NCI-H2196 (cell line): ENCODE results near the gene ALLC.
"Not testable (repeated sequence)": the region's sequence is repeated elsewhere in the genome, so short reads cannot be mapped to it uniquely, and the experiment has no call there.

Experiments used
- DNase-seq: peaks from one replicate; lab custom pipeline; 2025; ENCODE audit not compliant: unreplicated experiment; lab: John Stamatoyannopoulos, UW

ALLC gene

DNA sequence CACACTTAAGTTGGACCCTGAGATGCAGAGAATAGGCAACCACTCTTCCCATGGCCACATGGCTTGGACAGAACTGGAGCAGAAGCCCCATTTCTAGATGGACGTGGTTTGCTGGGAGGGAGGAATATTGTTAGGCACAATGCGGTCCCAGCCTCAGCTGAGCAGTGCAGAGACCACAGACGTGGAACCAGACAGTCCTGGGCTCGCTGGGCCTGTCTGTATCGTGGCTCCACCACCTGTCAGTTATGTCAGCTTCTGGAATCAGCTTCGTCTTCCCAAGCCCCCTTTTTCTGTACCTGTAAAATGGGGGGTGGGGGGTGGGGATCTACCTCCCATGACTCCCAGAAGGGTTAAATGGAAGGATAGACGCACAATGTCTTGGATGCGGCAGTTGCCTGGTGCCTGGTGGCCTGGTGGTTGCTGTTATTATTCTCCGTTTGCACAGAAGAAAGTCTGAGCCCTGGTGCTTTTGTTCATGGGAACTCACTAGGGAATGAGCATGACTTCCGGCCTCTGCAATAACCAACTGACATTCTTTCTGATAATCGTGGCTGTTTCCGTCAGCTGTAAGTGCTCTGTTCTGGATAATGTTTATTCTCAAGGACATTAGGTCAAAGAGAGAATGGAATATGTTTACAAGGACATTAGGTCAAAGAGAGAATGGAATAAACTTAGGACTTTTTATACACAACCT, 31.7 kb upstream of the ALLC start:
- no peak for DNase-seq

GRCh38 chr2:3626812-3627499, 31.0 kb upstream of the ALLC start:
- no peak for DNase-seq

GRCh38 chr2:3627500-3628100, 30.4 kb upstream of the ALLC start:
- no peak for DNase-seq

DNA sequence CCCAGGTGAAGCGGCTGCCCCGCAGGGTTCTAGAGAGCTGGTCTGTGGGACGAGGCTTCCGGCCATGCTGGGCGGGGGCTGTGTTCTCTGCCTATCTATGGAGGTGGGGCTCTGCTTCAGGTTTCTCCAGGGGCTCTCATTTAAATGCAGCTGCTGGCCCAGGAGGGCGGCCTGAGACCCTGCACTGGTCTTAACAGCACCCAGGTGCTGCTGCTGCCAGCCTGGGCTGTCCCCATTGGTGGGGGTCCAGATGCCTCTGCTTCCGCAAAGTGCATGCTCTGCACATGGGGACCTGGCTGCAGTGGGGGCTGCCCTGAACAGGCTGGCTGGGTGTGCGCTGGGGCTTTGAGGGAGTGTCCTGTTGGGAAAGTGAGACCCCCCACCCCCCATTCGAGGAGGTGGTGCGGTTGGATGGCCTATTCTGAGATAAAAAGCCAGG, 29.7 kb upstream of the ALLC start:
- no peak for DNase-seq

DNA sequence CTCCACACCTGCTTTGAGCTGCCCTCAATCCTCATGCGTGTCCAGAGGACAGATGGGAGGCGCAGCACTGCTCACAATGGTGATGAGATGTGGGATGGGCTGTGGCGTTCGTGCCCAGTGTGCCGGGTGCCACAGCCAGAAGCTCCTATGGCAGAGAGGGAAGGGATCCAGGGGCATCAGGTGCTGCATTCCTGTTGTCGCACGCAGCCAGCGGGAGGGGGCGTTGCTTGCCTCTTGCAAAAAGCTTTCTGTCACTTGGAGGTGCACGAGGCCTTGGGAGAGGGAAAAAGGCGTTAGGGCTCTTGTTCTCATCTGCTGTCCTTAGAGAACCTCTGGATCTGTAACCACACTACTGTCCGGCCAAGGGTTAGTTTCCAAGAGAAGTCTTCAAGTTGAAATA, 29.2 kb upstream of the ALLC start:
- DNase-seq = no peak

- no peak for DNase-seq
Measured at GRCh38 chr2:3630631-3631030, 27.4 kb upstream of the ALLC start.

DNA sequence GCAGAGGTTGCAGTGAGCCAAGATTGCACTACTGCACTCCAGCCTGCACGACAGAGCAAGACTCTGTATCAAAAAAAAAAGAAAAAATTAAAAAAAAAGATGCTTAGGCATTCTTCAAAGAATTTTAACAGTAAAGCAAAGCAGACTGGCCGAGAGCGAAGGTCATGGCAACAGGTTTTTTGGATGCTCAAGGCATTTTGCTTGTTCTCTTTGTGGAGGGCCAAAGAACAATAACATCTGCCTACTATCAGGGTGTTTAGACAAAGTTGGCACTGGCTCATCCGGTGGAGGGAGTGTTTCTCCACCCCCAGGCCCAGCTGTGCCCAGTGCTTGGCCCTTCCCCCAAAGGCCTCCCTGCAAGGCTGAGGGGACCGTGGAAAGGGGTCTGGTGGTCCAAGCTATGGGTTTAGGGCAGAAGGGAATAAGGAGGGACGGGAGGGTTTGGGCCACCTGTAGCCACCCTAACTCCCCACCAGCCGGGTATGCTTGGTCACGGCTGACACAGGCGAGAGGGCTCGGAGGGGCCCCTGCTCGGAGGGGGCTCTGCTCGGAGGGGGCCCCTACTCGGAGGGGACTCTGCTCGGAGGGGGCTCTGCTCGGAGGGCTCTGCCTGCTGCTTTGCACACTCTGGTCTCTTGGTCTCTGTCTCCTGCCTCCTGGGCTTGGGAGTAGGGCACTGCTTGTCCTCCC, 26.7 kb upstream of the ALLC start:
- no peak for DNase-seq

DNA sequence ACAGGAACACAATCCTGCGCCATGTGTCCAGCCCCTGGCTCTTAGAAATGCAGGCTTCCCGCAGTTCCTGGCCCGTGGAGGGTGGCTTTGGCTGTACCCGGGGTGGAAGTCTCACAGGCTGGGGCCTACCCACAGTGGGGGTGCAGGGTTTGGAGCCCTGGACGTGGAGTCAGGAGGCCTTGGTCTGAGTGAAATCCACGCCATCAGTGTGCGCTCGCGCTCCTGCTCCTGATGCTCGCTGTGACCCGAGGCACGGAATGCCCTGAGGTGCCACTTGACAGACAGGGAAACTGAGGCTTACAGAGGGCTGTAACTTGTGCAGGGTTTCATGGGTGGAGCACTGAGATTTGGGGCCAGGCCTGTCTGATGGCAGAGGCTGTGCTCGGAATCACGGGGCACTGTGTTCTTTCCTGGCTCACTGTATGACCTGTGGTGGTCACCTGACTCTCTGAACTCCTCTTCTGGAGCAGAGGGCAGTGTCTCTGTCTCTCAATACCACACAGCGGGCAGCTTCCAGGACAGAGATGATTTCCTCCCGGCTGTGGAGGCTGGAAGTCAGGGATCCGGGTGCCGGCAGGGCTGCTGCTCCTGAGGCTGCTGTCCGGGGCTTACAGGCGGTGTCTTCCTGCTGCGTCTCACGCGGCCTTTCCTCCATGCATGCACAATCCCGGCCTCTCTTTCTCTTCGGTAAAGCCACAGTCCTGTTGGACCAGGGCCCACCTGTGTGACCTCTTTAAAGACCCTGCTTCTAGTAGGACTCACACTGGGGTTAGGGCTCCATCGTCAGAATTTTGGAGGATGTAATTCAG, 25.9 kb upstream of the ALLC start:
- DNase-seq = no peak

GRCh38 chr2:3633089-3633981, 24.7 kb upstream of the ALLC start:
- peak; percentile 62 for DNase-seq

- DNase-seq = no peak
Measured at GRCh38 chr2:3633982-3634595, 23.9 kb upstream of the ALLC start.

DNA sequence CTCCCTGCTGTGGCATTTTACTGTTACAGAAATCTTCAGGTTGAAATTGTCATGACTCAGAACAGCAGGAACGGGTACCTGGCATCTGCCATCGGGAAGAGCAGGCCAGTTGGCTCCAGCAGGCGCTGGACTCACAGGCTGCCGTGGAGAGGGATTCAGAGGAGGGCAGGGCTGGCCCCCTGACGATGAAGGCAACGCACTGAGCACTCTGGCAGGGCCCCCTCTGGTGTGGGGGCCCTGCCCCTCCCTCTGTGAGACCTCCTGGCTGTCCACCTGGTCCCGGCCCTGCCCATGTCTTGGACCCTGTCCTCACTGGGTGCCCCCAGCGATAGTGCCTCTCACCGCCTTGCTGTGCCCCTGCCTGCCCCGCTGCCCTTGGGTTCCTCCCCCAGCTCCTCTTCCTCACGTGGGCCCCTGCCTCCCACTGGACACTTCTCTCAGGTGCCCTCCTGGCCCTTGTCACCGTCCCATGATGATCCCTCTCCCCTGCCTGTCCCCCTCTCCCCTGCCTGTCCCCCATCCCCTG, 23.3 kb upstream of the ALLC start:
- DNase-seq = no peak

- no peak for DNase-seq
Measured at GRCh38 chr2:3635171-3635974, 22.6 kb upstream of the ALLC start.

GRCh38 chr2:3635975-3636327, 22.0 kb upstream of the ALLC start:
- not testable (repeated sequence) for DNase-seq

GRCh38 chr2:3636586-3637310, 21.3 kb upstream of the ALLC start:
- DNase-seq = no peak

DNA sequence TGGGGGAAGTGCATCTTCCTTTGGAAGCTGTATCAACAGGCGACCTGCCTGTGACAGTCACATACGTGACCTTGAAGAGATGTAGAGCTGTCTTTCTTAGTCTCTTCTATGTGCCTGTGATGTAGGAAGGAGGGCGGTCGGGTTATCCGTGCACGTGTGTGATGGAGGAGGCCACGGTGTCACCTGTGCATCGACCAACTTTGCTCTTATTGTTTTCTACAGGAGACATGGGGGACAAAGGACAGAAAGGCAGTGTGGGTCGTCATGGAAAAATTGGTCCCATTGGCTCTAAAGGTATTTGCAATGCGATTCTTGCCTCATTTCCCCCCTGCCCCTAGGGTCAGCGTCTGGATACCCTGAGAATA, 20.7 kb upstream of the ALLC start:
- no peak for DNase-seq

- DNase-seq = no peak
Measured at GRCh38 chr2:3637692-3638455, 20.1 kb upstream of the ALLC start.

DNA sequence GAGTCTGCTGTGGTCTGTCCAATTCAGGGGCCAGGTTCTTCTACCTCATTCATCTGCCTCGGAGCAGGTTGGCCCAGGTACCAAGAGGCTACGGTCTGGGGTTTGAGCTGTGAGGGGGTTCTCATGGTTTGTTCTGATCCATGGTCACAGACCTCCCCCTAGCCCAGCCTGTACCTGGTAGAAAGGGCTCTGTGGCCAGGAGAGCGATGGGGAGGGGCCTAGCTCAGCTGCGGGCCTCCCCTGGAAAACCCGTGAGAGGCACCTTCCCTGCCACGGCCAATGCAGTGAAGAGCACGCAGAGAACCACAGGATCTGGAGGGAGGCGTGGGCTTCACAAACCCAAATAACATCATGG, 19.6 kb upstream of the ALLC start:
- no peak for DNase-seq
